LNCaP clone FGC (cell line): ENCODE results near the gene HECTD4.

Source experiments
- DNase-seq: peaks from one replicate; pipeline ENCODE4 v3.0.0-alpha.2; 2011; ENCODE audit warnings: low read depth
- H3K4me3 ChIP-seq: 2 replicates; pipeline ENCODE4 v1.5.1; 2011; ENCODE audit warnings: mild to moderate bottlenecking, low read depth, low read length, control low read depth
- CTCF ChIP-seq: IDR thresholded peaks from 2 replicates; pipeline ENCODE4 v1.5.1; 2012; ENCODE audit warnings: mild to moderate bottlenecking; ENCODE audit not compliant: control insufficient read depth, insufficient read depth; ENCODE audit errors: extremely low read depth

Gene HECTD4

DNA sequence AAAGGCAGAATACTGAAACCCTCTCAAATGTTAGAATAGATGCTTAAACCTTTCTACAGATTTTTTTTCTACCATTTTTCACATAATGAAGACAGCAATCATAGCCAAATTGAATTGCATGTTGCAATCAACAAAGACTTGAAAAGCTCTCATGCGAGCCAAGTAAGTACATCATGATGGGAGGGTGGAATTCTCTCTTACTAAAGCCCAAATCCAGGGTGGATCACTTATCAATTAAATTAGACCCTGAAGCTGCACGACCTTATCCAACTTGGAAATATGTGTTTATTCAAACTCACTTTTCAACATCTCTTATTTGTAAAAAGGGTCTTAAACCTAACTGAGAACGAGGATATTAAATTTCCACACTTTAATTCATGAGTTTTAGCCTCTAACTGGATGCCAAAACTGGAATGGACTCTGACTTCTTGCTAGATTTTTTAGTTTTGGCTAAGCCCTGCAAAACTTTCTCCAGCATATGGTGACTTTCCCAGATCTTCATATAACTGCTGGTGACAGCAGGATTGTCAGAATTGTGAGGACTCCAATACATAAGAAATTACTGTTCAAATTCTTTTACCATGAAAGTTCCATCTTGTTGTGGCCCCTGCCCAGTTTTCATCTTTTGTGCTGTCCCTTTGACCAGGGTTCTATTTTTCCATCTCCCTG is 53.6 kb downstream of the HECTD4 start:
- H3K4me3 ChIP-seq, result no peak overlapping the region
- no peak for DNase-seq
- no peak for TF ChIP-seq CTCF

GRCh38 chr12:112327209-112327938 is 54.9 kb downstream of the HECTD4 start:
- no peak overlapping the region for H3K4me3 ChIP-seq
- no peak for TF ChIP-seq CTCF
- no peak for DNase-seq

DNA sequence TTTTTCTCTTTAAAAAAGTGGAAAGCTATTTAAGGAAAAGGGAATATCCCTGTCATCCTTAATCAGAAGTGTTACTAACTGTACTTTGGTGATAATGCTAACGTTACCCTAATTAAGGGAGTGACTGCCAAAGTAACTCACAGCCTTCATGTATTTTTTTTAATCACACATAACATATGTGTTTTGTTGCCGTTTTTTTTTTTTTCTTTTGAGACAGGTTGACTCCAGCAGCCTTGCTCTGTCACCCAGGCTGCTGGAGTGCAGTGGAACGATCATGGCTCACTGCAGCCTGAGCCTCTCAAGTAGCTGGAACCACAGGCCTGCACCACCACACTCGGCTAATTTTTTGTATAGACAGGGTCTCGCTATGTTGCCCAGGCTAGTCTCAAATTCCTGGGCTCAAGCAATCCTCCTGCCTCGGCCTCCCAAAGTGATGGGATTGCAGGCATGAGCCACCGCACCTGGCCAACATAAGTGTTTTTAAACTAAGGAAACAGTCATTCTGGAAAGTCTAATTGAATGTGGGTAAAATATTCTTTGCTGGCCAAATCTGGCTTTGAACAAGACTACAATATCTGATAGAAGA is 56.5 kb downstream of the HECTD4 start:
- DNase-seq, result no peak
- H3K4me3 ChIP-seq, result no peak overlapping the region
- no peak for TF ChIP-seq CTCF

DNA sequence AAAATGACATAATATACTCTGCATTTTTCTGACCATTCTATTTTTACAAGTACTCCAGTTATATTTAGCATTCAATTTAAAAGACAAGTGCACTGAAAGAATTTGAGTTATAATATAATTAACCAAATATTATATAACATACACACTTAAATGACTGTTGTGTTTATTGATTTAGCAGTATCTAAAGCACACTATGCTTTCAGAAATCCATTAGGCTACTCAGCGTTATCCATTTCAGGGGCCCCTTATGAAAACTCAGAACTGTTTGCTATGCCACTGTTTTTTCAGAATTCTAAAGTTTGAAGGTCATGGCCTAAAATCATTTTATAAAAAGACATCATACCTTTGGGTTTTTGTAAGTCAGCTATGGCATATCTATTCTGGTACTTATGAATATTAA is 57.1 kb downstream of the HECTD4 start:
- H3K4me3 ChIP-seq, result no peak overlapping the region
- no peak for TF ChIP-seq CTCF
- no peak for DNase-seq

DNA sequence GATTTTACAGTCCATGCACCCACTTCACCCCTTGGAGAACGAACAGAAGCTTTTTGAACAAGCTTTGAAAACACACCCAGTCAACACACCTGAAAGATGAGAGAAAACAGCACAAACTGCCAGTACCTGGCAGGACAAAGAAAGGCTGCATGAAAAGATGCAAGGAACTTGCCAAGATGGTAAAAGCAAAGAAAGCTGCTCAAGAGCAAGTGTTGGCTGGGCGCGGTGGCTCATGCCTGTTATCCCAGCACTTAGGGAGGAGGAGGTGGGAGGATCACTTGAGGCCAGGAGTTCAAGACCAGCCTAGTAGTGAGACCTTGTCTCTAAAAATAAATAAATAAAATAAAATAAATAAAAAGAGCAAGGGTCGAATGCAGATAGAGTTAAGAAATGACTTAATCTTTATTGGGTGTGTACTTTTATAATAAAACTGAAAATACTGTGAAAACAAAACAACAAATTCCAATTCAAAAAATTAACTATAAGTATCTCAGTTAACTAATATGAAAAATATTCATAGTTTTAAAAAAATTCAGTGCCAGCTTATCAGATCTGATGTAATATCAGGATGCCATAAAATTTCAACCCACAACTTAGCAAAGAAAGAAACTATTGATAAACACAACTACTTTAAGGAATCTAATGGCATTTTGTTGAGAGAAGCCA is 59.2 kb downstream of the HECTD4 start:
- no peak for TF ChIP-seq CTCF
- DNase-seq, result no peak
- no peak overlapping the region for H3K4me3 ChIP-seq

- TF ChIP-seq CTCF, result no peak
- no peak for DNase-seq
- H3K4me3 ChIP-seq, result no peak overlapping the region
Observed at GRCh38 chr12:112322441-112322840, 59.8 kb downstream of the HECTD4 start.
